Measurements from ENCODE around the gene GSTA2. TPM values are rescaled to one million over a fixed set of nuclear protein-coding genes. Genes with fewer than 3 reads are reported as not detected.

The GSTA2 gene
- total and polyA plus RNA-seq, 10 of the 15 experiments (the other 5 are each of a cell fraction or from before 2014, with no cell fraction given), result not detected

GRCh38 chr6:52724406-52725121 is 38.7 kb downstream of the GSTA2 start (continued):
- TF ChIP-seq FOS (IDR thresholded peaks at IDR 0.05; ENCODE audit: borderline replicate concordance, extremely low read depth, insufficient read length) (no peak), SPI1 (IDR thresholded peaks at IDR 0.05; ENCODE audit: borderline replicate concordance, insufficient read depth, low read depth, low read length) (peak; percentile 77; the same call in 1 of the 2 replicates), SMC3 (IDR thresholded peaks at IDR 0.05; ENCODE audit: borderline replicate concordance, low read length) (peak; percentile 75), MXI1 (IDR thresholded peaks at IDR 0.05; ENCODE audit: low read depth, low read length) (no peak), PRDM15 (CRISPR knock-in tag; IDR thresholded peaks at IDR 0.05) (no peak), ZNF217 (IDR thresholded peaks at IDR 0.05) (no peak), POLR2AphosphoS5 (IDR thresholded peaks at IDR 0.05; ENCODE audit: low read length) (no peak), IRF4 (IDR thresholded peaks at IDR 0.05; ENCODE audit: low read depth, low read length) (peak; percentile 48; the same call in 1 of the 2 replicates), MTA2 (IDR thresholded peaks at IDR 0.05; ENCODE audit: low read depth) (no peak), KLF5 (IDR thresholded peaks at IDR 0.05; ENCODE audit: partially characterized antibody) (no peak), ZBTB33 (IDR thresholded peaks at IDR 0.05) (no peak), ESRRA (IDR thresholded peaks at IDR 0.05; ENCODE audit: low read length) (no peak), SREBF1 (IDR thresholded peaks at IDR 0.05; ENCODE audit: low read length) (no peak), SIN3A (IDR thresholded peaks at IDR 0.05; ENCODE audit: low read depth, low read length) (no peak), TCF3 (IDR thresholded peaks at IDR 0.05; ENCODE audit: borderline replicate concordance, insufficient read depth, low read depth, low read length) (no peak), RCOR1 (conservative IDR thresholded peaks at IDR 0.05; ENCODE audit: low read depth, low read length) (no peak), RAD51 (IDR thresholded peaks at IDR 0.05) (no peak), ZNF384 (IDR thresholded peaks at IDR 0.05; ENCODE audit: borderline replicate concordance, low read depth, low read length) (no peak), NR2C1 (IDR thresholded peaks at IDR 0.05) (no peak), ZSCAN29 (IDR thresholded peaks at IDR 0.05) (no peak), YY1 (IDR thresholded peaks at IDR 0.05; ENCODE audit: low read depth, low read length) (0 out of 2 replicates have a peak, but pooled peaks have one; percentile 43), BCLAF1 (IDR thresholded peaks at IDR 0.05) (no peak)
